Measurements from ENCODE around the gene LRRC51.

- TF ChIP-seq POLR2A (IDR thresholded peaks at IDR 0.05; ENCODE audit: low read depth, low read length) (no peak), POLR2AphosphoS5 (IDR thresholded peaks at IDR 0.05; ENCODE audit: low read depth, low read length) (no peak), TAF1 (IDR thresholded peaks at IDR 0.05; ENCODE audit: low read depth, low read length) (no peak), SPI1 (IDR thresholded peaks at IDR 0.05; ENCODE audit: low read depth, low read length) (no peak), PAX5 (IDR thresholded peaks at IDR 0.05; ENCODE audit: insufficient read depth, low read length, severe bottlenecking) (no peak)
Measured at GRCh38 chr11:72141066-72141465, 60.4 kb downstream of the LRRC51 start.
